ENCODE data around the gene RBM19. TPM values are rescaled to one million over a fixed set of nuclear protein-coding genes. Genes with fewer than 3 reads are reported as not detected.

The RBM19 gene
- total RNA-seq, 8 experiments from 2014 or later = 9.0 to 51.7 (median 20.2) TPM

- Histone ChIP-seq H3K4me1 (replicated peaks in 1 of 2) (peaks cover 7 to 10% of the 10 kb centered on the region in 2 donors), H3K27ac (no peak overlapping the region), H3K4me3 (no peak overlapping the region)
- ATAC-seq (replicated peaks in 6 of 8) = no peak
- WGBS, 10 experiments = 64 to 100% (median 80%) methylated on average over 1 to 15 of the region's 16 CpGs; no CpG with 5 or more reads in 1 of the 10 experiments
- in situ Hi-C loops (cut with MboI; ENCODE audit: low pct_unique_long_range_greater_than_20kb in 2 of 9, low sequenced_read_pairs in 9 of 9, unreplicated experiment in 9 of 9) = no loop called here
Observed at GRCh38 chr12:113961921-113962710, 4.0 kb downstream of the RBM19 start.

- Histone ChIP-seq H3K4me1 (replicated peaks in 1 of 2) (peaks cover 2 to 3% of the 10 kb centered on the region in 2 donors), H3K4me3 (no peak overlapping the region), H3K27ac (no peak overlapping the region)
- in situ Hi-C loops (cut with MboI; ENCODE audit: low pct_unique_long_range_greater_than_20kb in 2 of 9, low sequenced_read_pairs in 9 of 9, unreplicated experiment in 9 of 9) = no loop called here
- 40 to 100% (median 89%) methylated on average over 1 to 6 of the region's 6 CpGs; no CpG with 5 or more reads in 5 of the 10 experiments for WGBS, 10 experiments
- ATAC-seq (replicated peaks in 6 of 8) = no peak
Observed at GRCh38 chr12:113960030-113960429, 6.1 kb downstream of the RBM19 start.

- in situ Hi-C loops (cut with MboI; ENCODE audit: low pct_unique_long_range_greater_than_20kb in 2 of 9, low sequenced_read_pairs in 9 of 9, unreplicated experiment in 9 of 9) = no loop called here
- 80 to 100% (median 89%) methylated on average over 1 to 5 of the region's 14 CpGs; no CpG with 5 or more reads in 5 of the 10 experiments for WGBS, 10 experiments
- ATAC-seq (replicated peaks in 6 of 8) = no peak
Observed at GRCh38 chr12:113959096-113959495, 7.0 kb downstream of the RBM19 start.

GRCh38 chr12:113958108-113958507, 8.0 kb downstream of the RBM19 start:
- H3K4me3 ChIP-seq = no peak overlapping the region
- ATAC-seq (replicated peaks in 6 of 8) = no peak
- 20 to 100% (median 80%) methylated on average over 1 to 3 of the region's 5 CpGs; no CpG with 5 or more reads in 1 of the 10 experiments for WGBS, 10 experiments
- no peaks in the 10 kb centered on the region for H3K4me1 ChIP-seq (replicated peaks in 1 of 2)
- in situ Hi-C loops (cut with MboI; ENCODE audit: low pct_unique_long_range_greater_than_20kb in 2 of 9, low sequenced_read_pairs in 9 of 9, unreplicated experiment in 9 of 9) = no loop called here
- no peak overlapping the region for H3K27ac ChIP-seq

More at GRCh38 chr12:113959096-113959495, 7.0 kb downstream of the RBM19 start:
- Histone ChIP-seq H3K27ac (no peak overlapping the region), H3K4me3 (no peak overlapping the region), H3K4me1 (replicated peaks in 1 of 2) (no peaks in the 10 kb centered on the region)

- 74 to 100% (median 92%) methylated on average over 1 to 12 of the region's 17 CpGs for WGBS, 10 experiments
- no peak overlapping the region for H3K4me3 ChIP-seq
- no peaks in the 10 kb centered on the region for H3K4me1 ChIP-seq (replicated peaks in 1 of 2)
- no peak for ATAC-seq (replicated peaks in 6 of 8)
- in situ Hi-C loops (cut with MboI; ENCODE audit: low pct_unique_long_range_greater_than_20kb in 2 of 9, low sequenced_read_pairs in 9 of 9, unreplicated experiment in 9 of 9) = no loop called here
- H3K27ac ChIP-seq = no peak overlapping the region
Observed at GRCh38 chr12:113957627-113958026, 8.5 kb downstream of the RBM19 start.

GRCh38 chr12:113955109-113955970, 10.8 kb downstream of the RBM19 start:
- in situ Hi-C loops (cut with MboI; ENCODE audit: low pct_unique_long_range_greater_than_20kb in 2 of 9, low sequenced_read_pairs in 9 of 9, unreplicated experiment in 9 of 9) = no loop called here
- ATAC-seq (replicated peaks in 6 of 8) = peak in 3 of 8 experiments; percentile 56 to 83 (median 66)
- H3K4me1 ChIP-seq (replicated peaks in 1 of 2) = no peaks in the 10 kb centered on the region
- no peak overlapping the region for H3K27ac ChIP-seq
- no peak overlapping the region for H3K4me3 ChIP-seq
- 65 to 92% (median 81%) methylated on average over 2 to 12 of the region's 15 CpGs; no CpG with 5 or more reads in 3 of the 10 experiments for WGBS, 10 experiments

- H3K4me1 ChIP-seq (replicated peaks in 1 of 2) = no peaks in the 10 kb centered on the region
- no peak overlapping the region for H3K4me3 ChIP-seq
- WGBS, 10 experiments = 60 to 100% (median 88%) methylated on average over 1 to 4 of the region's 4 CpGs; no CpG with 5 or more reads in 2 of the 10 experiments
- H3K27ac ChIP-seq = no peak overlapping the region
- in situ Hi-C loops (cut with MboI; ENCODE audit: low pct_unique_long_range_greater_than_20kb in 2 of 9, low sequenced_read_pairs in 9 of 9, unreplicated experiment in 9 of 9) = no loop called here
- ATAC-seq (replicated peaks in 6 of 8) = no peak
Observed at GRCh38 chr12:113954547-113954946, 11.6 kb downstream of the RBM19 start.

GRCh38 chr12:113950873-113951272, 15.3 kb downstream of the RBM19 start:
- Histone ChIP-seq H3K27ac (no peak overlapping the region), H3K4me3 (no peak overlapping the region), H3K4me1 (replicated peaks in 1 of 2) (no peaks in the 10 kb centered on the region)
- in situ Hi-C loops (cut with MboI; ENCODE audit: low pct_unique_long_range_greater_than_20kb in 2 of 9, low sequenced_read_pairs in 9 of 9, unreplicated experiment in 9 of 9) = no loop called here
- no peak for ATAC-seq (replicated peaks in 6 of 8)
- WGBS, 10 experiments = 80 to 90% methylated on average over 2 to 3 of the region's 3 CpGs; no CpG with 5 or more reads in 8 of the 10 experiments

- no peak overlapping the region for H3K27ac ChIP-seq
- in situ Hi-C loops (cut with MboI; ENCODE audit: low pct_unique_long_range_greater_than_20kb in 2 of 9, low sequenced_read_pairs in 9 of 9, unreplicated experiment in 9 of 9) = no loop called here
- no peak overlapping the region for H3K4me3 ChIP-seq
- ATAC-seq (replicated peaks in 6 of 8) = no peak
- H3K4me1 ChIP-seq (replicated peaks in 1 of 2) = no peaks in the 10 kb centered on the region
- 80 to 100% (median 85%) methylated on average over 1 to 5 of the region's 10 CpGs; no CpG with 5 or more reads in 3 of the 10 experiments for WGBS, 10 experiments
Observed at GRCh38 chr12:113949321-113950305, 16.5 kb downstream of the RBM19 start.

GRCh38 chr12:113948151-113948914, 17.8 kb downstream of the RBM19 start:
- no peak for ATAC-seq (replicated peaks in 6 of 8)
- in situ Hi-C loops (cut with MboI; ENCODE audit: low pct_unique_long_range_greater_than_20kb in 2 of 9, low sequenced_read_pairs in 9 of 9, unreplicated experiment in 9 of 9) = no loop called here
- Histone ChIP-seq H3K27ac (no peak overlapping the region), H3K4me1 (replicated peaks in 1 of 2) (no peaks in the 10 kb centered on the region), H3K4me3 (no peak overlapping the region)
- 80 to 100% (median 87%) methylated on average over 1 to 9 of the region's 17 CpGs; no CpG with 5 or more reads in 2 of the 10 experiments for WGBS, 10 experiments

GRCh38 chr12:113946175-113946574, 19.9 kb downstream of the RBM19 start:
- in situ Hi-C loops (cut with MboI; ENCODE audit: low pct_unique_long_range_greater_than_20kb in 2 of 9, low sequenced_read_pairs in 9 of 9, unreplicated experiment in 9 of 9) = no loop called here
- no peak for ATAC-seq (replicated peaks in 6 of 8)
- WGBS, 10 experiments = 68 to 100% (median 90%) methylated on average over 1 to 6 of the region's 8 CpGs; no CpG with 5 or more reads in 2 of the 10 experiments
- Histone ChIP-seq H3K4me1 (replicated peaks in 1 of 2) (no peaks in the 10 kb centered on the region), H3K27ac (no peak overlapping the region), H3K4me3 (no peak overlapping the region)

Measured in motor neuron (in vitro differentiated cells).